HG03342 (cell line): ENCODE data around the gene RFT1.
"Not testable (repeated sequence)": the region's sequence is repeated elsewhere in the genome, so short reads cannot be mapped to it uniquely, and the experiment has no call there.

Experiments
- ATAC-seq: cut with Tn5 transposase; IDR thresholded peaks from one replicate; pipeline ENCODE4 v1.9.1; 2021; ENCODE audit warnings: mild to moderate bottlenecking, moderate library complexity; ENCODE audit not compliant: unreplicated experiment

Gene RFT1

GRCh38 chr3:53163444-53164387, 33.5 kb upstream of the RFT1 start:
- ATAC-seq, result no peak

GRCh38 chr3:53162672-53163443, 32.6 kb upstream of the RFT1 start:
- peak; percentile 23 for ATAC-seq

- no peak for ATAC-seq
Observed at GRCh38 chr3:53161820-53162671, 31.8 kb upstream of the RFT1 start.

GRCh38 chr3:53161450-53161819, 31.2 kb upstream of the RFT1 start:
- no peak for ATAC-seq

- peak; percentile 51 for ATAC-seq
Observed at GRCh38 chr3:53160660-53161449, 30.6 kb upstream of the RFT1 start, which contains the start of gene PRKCD. Gene PRKCD, plus strand, starts transcription at chr3:53161209. Its CDS starts 17,214 bp downstream, at chr3:53178423.

- no peak for ATAC-seq
Observed at GRCh38 chr3:53160061-53160659, 29.9 kb upstream of the RFT1 start.

GRCh38 chr3:53159156-53160060, 29.2 kb upstream of the RFT1 start:
- no peak for ATAC-seq

- no peak for ATAC-seq
Observed at GRCh38 chr3:53158765-53159155, 28.5 kb upstream of the RFT1 start.

GRCh38 chr3:53157974-53158580, 27.8 kb upstream of the RFT1 start:
- ATAC-seq, result no peak

- no peak for ATAC-seq
Observed at GRCh38 chr3:53156368-53156834, 26.2 kb upstream of the RFT1 start.

- no peak for ATAC-seq
Observed at GRCh38 chr3:53155760-53156159, 25.5 kb upstream of the RFT1 start.

- no peak for ATAC-seq
Observed at GRCh38 chr3:53154881-53155285, 24.6 kb upstream of the RFT1 start.

- no peak for ATAC-seq
Observed at GRCh38 chr3:53153980-53154379, 23.7 kb upstream of the RFT1 start.

- no peak for ATAC-seq
Observed at GRCh38 chr3:53153264-53153823, 23.1 kb upstream of the RFT1 start.

- no peak for ATAC-seq
Observed at GRCh38 chr3:53151870-53152660, 21.8 kb upstream of the RFT1 start.

- ATAC-seq, result no peak
Observed at GRCh38 chr3:53151465-53151864, 21.2 kb upstream of the RFT1 start.

- ATAC-seq, result not testable (repeated sequence)
Observed at GRCh38 chr3:53151086-53151438, 20.8 kb upstream of the RFT1 start.
